HEK293 (cell line): ENCODE data around the gene TDRD3.

Experiments used
- CTCF ChIA-PET: fragments of 350-600 bp; formaldehyde crosslinking; extraction: SDS; loops from one replicate; lab custom pipeline; 2021; ENCODE audit warnings: antibody characterized with exemption; lab: Yijun Ruan, JAX
- POLR2A ChIA-PET: fragments of 300-600 bp; formaldehyde crosslinking; extraction: SDS; loops from one replicate; lab custom pipeline; 2020; ENCODE audit warnings: antibody characterized with exemption, inconsistent platforms; lab: Yijun Ruan, JAX
- H3K27ac ChIP-seq: fragments of 200-500 bp; sonication (Bioruptor generic); 2 replicates; pipeline ENCODE4 v1.5.1; 2014; ENCODE audit warnings: low read depth, low read length, control low read depth, inconsistent platforms; ENCODE audit errors: extremely low read depth
- H3K36me3 ChIP-seq, 2 experiments: fragments of 200-500 bp in 1 of 2; sonication (Bioruptor generic) in 1 of 2; 1 replicate in 1 of 2; 2 replicates in 1 of 2; pipeline ENCODE4 v1.5.1; 2014 to 2017; ENCODE audit warnings: inconsistent platforms in 2 of 2, low read length in 2 of 2; ENCODE audit not compliant: control insufficient read depth in 2 of 2, insufficient read depth in 1 of 2
- H3K4me1 ChIP-seq: fragments of 200-500 bp; sonication (Bioruptor generic); 2 replicates; pipeline ENCODE4 v1.5.1; 2014; ENCODE audit warnings: mild to moderate bottlenecking, low read length, inconsistent platforms; ENCODE audit not compliant: control insufficient read depth, insufficient read depth
- H3K4me3 ChIP-seq: 2 replicates; pipeline ENCODE4 v1.5.1; 2011; ENCODE audit warnings: low read depth, mild to moderate bottlenecking, control low read depth, low read length, moderate library complexity
- H3K9me3 ChIP-seq: fragments of 200-500 bp; sonication (Bioruptor generic); 2 replicates; pipeline ENCODE4 v1.5.1; 2014; ENCODE audit warnings: low read depth, low read length, inconsistent platforms; ENCODE audit not compliant: control insufficient read depth, insufficient read depth
- BCL11A ChIP-seq: fragments of 450-650 bp; formaldehyde crosslinking; IDR thresholded peaks from 2 replicates; pipeline ENCODE4 v1.5.1; 2016; ENCODE audit warnings: low read depth, missing biosample characterization, missing genetic modification characterization
- KLF16 ChIP-seq: fragments of 450-650 bp; formaldehyde crosslinking; IDR thresholded peaks from 2 replicates; pipeline ENCODE4 v1.5.1; 2017; ENCODE audit warnings: missing biosample characterization, missing genetic modification characterization
- PRDM1 ChIP-seq: fragments of 450-650 bp; formaldehyde crosslinking; IDR thresholded peaks from 2 replicates; pipeline ENCODE4; 2016; ENCODE audit warnings: missing biosample characterization, missing genetic modification characterization
- REPIN1 ChIP-seq: fragments of 450-650 bp; formaldehyde crosslinking; IDR thresholded peaks from 2 replicates; pipeline ENCODE4 v1.5.1; 2017; ENCODE audit warnings: missing biosample characterization, missing genetic modification characterization, low read depth
- ZBTB17 ChIP-seq: fragments of 450-650 bp; formaldehyde crosslinking; IDR thresholded peaks from 2 replicates; pipeline ENCODE4 v1.5.1; 2016; ENCODE audit warnings: missing biosample characterization, missing genetic modification characterization
- ZBTB8A ChIP-seq: fragments of 450-650 bp; formaldehyde crosslinking; IDR thresholded peaks from 2 replicates; pipeline ENCODE4 v1.5.1; 2016; ENCODE audit warnings: missing biosample characterization, missing genetic modification characterization
- ZFP41 ChIP-seq: fragments of 450-650 bp; formaldehyde crosslinking; IDR thresholded peaks from 2 replicates; pipeline ENCODE4 v1.5.1; 2016; ENCODE audit warnings: missing biosample characterization, missing genetic modification characterization, borderline replicate concordance
- ZNF133 ChIP-seq: fragments of 450-650 bp; formaldehyde crosslinking; IDR thresholded peaks from 2 replicates; pipeline ENCODE4 v1.5.1; 2016; ENCODE audit warnings: missing biosample characterization, missing genetic modification characterization
- ZNF391 ChIP-seq: fragments of 450-650 bp; formaldehyde crosslinking; IDR thresholded peaks from 2 replicates; pipeline ENCODE4 v1.5.1; 2016; ENCODE audit warnings: low read depth, missing biosample characterization, missing genetic modification characterization, borderline replicate concordance
- ZNF426 ChIP-seq: fragments of 450-650 bp; formaldehyde crosslinking; IDR thresholded peaks from 2 replicates; pipeline ENCODE4 v1.5.1; 2017; ENCODE audit warnings: missing biosample characterization, missing genetic modification characterization, mild to moderate bottlenecking, inconsistent platforms, moderate library complexity
- ZNF48 ChIP-seq: fragments of 450-650 bp; formaldehyde crosslinking; IDR thresholded peaks from 2 replicates; pipeline ENCODE4 v1.5.1; 2016; ENCODE audit warnings: missing biosample characterization, missing genetic modification characterization
- ZNF521 ChIP-seq: fragments of 450-650 bp; formaldehyde crosslinking; IDR thresholded peaks from 2 replicates; pipeline ENCODE4 v1.5.1; 2017; ENCODE audit warnings: missing biosample characterization, mild to moderate bottlenecking, missing genetic modification characterization
- ZNF677 ChIP-seq: fragments of 450-650 bp; IDR thresholded peaks from 2 replicates; pipeline ENCODE4 v1.5.0; 2018; ENCODE audit warnings: missing biosample characterization, mild to moderate bottlenecking, missing genetic modification characterization, moderate library complexity
- ZNF843 ChIP-seq: fragments of 450-650 bp; formaldehyde crosslinking; IDR thresholded peaks from 2 replicates; pipeline ENCODE4 v1.5.1; 2016; ENCODE audit warnings: missing biosample characterization, missing genetic modification characterization
- TF ChIP-seq, protein P1 (sequence below): fragments of 450-650 bp; formaldehyde crosslinking; conservative IDR thresholded peaks from 2 replicates; pipeline ENCODE4 v1.5.1; 2016; ENCODE audit warnings: low read depth, missing biosample characterization, missing genetic modification characterization
- TF ChIP-seq, protein P2 (sequence below): fragments of 450-650 bp; formaldehyde crosslinking; IDR thresholded peaks from 2 replicates; pipeline ENCODE4 v1.5.1; 2016; ENCODE audit warnings: missing biosample characterization, missing genetic modification characterization
- TF ChIP-seq, protein P3 (sequence below): fragments of 450-650 bp; formaldehyde crosslinking; IDR thresholded peaks from 2 replicates; pipeline ENCODE4; 2016; ENCODE audit warnings: missing biosample characterization, missing genetic modification characterization
- TF ChIP-seq, protein P4 (sequence below): fragments of 450-650 bp; formaldehyde crosslinking; IDR thresholded peaks from 2 replicates; pipeline ENCODE4 v1.5.1; 2016; ENCODE audit warnings: missing biosample characterization, missing genetic modification characterization
- TF ChIP-seq, protein P5 (sequence below): fragments of 450-650 bp; formaldehyde crosslinking; IDR thresholded peaks from 2 replicates; pipeline ENCODE4 v1.5.1; 2016; ENCODE audit warnings: missing biosample characterization, missing genetic modification characterization

Gene TDRD3

DNA sequence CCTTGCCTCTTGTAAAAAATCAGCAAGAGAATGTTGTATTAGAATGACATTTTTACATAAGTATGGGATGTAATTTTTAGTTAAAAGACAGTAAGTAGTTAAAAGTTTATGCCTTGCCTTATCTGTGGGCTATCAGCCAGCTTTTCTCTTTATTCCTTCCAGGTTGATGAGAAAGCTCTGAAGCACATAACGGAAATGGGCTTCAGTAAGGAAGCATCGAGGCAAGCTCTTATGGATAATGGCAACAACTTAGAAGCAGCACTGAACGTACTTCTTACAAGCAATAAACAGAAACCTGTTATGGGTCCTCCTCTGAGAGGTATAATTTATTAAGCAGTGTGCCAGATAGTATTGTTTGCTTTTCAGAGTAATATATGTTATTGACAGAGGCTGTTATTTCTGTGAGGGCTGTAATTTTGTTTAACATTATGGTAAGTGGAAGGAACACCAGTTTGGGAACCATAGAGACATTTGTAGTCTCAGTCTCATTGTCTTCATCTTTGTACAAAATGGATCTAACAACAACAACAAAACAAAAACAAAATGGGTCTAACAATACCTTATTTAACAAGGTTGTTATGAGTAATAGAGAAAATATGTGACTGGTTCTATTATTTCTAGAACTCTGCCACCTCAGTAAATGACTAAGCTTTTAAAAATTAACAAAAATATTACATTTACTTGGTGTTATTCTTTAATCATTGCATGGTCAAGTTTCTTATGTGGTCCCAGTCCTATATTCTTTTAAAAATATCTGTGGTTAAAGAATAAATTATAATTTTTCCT, 112.8 kb downstream of the TDRD3 start (continued):
- TF ChIP-seq ZNF677 (tag by site-specific recombination) = no peak

DNA sequence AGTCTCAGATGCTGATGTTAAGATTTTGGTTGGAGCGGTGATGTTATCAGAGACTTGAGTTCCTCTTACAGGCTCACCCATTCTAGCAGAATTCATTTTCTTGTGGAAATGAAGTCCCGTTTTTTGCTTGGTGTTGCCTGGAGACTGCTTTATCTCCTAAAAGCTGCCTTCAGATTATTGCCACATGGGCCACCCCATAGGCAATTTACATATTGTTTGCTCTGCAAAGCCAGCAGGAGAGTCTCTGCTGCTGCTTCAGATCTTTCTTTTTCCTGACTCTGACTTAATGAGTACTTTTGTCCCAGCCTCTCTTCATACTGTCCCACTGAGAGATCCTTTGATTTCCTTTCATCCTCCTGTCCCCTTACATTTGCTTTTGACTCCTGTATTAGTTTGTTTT, 114.6 kb downstream of the TDRD3 start:
- H3K27ac ChIP-seq = no peak overlapping the region
- peaks cover 0 to 7% of the 10 kb centered on the region in 2 experiments; a peak in 1 of 3 replicates for H3K36me3 ChIP-seq
- H3K4me1 ChIP-seq = no peaks in the 10 kb centered on the region
- H3K4me3 ChIP-seq = no peak overlapping the region
- TF ChIP-seq ZNF426 (tag by site-specific recombination) (no peak), BCL11A (tag by site-specific recombination) (no peak), ZNF391 (no peak), ZFP41 (tag by site-specific recombination) (no peak), REPIN1 (tag by site-specific recombination) (no peak), ZBTB8A (tag by site-specific recombination) (no peak), ZBTB17 (tag by site-specific recombination) (no peak), PRDM1 (no peak), ZNF843 (tag by site-specific recombination) (no peak)
- TF ChIP-seq, protein P1, sequence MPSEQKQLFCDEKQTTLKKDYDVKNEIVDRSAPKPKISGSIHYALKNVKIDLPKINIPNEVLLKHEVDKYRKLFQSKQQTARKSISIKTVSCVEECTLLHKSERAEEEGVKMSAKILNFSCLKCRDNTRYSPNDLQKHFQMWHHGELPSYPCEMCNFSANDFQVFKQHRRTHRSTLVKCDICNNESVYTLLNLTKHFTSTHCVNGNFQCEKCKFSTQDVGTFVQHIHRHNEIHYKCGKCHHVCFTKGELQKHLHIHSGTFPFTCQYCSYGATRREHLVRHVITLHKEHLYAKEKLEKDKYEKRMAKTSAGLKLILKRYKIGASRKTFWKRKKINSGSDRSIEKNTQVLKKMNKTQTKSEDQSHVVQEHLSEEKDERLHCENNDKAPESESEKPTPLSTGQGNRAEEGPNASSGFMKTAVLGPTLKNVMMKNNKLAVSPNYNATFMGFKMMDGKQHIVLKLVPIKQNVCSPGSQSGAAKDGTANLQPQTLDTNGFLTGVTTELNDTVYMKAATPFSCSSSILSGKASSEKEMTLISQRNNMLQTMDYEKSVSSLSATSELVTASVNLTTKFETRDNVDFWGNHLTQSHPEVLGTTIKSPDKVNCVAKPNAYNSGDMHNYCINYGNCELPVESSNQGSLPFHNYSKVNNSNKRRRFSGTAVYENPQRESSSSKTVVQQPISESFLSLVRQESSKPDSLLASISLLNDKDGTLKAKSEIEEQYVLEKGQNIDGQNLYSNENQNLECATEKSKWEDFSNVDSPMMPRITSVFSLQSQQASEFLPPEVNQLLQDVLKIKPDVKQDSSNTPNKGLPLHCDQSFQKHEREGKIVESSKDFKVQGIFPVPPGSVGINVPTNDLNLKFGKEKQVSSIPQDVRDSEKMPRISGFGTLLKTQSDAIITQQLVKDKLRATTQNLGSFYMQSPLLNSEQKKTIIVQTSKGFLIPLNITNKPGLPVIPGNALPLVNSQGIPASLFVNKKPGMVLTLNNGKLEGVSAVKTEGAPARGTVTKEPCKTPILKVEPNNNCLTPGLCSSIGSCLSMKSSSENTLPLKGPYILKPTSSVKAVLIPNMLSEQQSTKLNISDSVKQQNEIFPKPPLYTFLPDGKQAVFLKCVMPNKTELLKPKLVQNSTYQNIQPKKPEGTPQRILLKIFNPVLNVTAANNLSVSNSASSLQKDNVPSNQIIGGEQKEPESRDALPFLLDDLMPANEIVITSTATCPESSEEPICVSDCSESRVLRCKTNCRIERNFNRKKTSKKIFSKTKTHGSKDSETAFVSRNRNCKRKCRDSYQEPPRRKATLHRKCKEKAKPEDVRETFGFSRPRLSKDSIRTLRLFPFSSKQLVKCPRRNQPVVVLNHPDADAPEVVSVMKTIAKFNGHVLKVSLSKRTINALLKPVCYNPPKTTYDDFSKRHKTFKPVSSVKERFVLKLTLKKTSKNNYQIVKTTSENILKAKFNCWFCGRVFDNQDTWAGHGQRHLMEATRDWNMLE = no peak
- TF ChIP-seq, protein P2, sequence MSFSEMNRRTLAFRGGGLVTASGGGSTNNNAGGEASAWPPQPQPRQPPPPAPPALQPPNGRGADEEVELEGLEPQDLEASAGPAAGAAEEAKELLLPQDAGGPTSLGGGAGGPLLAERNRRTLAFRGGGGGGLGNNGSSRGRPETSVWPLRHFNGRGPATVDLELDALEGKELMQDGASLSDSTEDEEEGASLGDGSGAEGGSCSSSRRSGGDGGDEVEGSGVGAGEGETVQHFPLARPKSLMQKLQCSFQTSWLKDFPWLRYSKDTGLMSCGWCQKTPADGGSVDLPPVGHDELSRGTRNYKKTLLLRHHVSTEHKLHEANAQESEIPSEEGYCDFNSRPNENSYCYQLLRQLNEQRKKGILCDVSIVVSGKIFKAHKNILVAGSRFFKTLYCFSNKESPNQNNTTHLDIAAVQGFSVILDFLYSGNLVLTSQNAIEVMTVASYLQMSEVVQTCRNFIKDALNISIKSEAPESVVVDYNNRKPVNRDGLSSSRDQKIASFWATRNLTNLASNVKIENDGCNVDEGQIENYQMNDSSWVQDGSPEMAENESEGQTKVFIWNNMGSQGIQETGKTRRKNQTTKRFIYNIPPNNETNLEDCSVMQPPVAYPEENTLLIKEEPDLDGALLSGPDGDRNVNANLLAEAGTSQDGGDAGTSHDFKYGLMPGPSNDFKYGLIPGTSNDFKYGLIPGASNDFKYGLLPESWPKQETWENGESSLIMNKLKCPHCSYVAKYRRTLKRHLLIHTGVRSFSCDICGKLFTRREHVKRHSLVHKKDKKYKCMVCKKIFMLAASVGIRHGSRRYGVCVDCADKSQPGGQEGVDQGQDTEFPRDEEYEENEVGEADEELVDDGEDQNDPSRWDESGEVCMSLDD (tag by site-specific recombination) = no peak
- TF ChIP-seq, protein P3, sequence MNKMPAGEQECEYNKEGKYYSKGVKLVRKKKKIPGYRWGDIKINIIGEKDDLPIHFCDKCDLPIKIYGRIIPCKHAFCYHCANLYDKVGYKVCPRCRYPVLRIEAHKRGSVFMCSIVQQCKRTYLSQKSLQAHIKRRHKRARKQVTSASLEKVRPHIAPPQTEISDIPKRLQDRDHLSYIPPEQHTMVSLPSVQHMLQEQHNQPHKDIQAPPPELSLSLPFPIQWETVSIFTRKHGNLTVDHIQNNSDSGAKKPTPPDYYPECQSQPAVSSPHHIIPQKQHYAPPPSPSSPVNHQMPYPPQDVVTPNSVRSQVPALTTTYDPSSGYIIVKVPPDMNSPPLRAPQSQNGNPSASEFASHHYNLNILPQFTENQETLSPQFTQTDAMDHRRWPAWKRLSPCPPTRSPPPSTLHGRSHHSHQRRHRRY (tag by site-specific recombination) = no peak
- H3K9me3 ChIP-seq = no peaks in the 10 kb centered on the region
- ChIA-PET CTCF (no interaction called here), POLR2A (no interaction called here)

DNA sequence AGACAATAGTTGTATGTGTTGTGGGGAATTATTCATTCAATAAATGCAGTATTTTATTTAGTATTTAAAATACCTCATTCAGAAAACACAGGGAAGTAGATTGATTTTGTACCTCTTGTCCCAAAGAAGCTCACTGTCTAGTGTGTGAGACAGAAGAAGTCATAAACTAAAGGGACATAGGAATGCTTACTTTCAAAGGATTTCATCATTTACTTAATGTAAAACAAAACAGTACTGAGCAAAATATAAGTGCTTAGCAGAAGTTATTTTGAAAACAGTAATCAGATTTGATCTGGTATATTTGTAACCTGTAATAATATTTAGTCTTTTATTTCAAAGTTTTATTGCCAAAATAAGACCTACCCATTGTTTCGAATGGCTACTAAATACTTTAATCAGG, 117.9 kb downstream of the TDRD3 start:
- Histone ChIP-seq H3K4me1 (no peaks in the 10 kb centered on the region), H3K36me3 (peaks cover 0 to 7% of the 10 kb centered on the region in 2 experiments; a peak in 1 of 3 replicates), H3K9me3 (no peaks in the 10 kb centered on the region), H3K4me3 (no peak overlapping the region), H3K27ac (no peak overlapping the region)
- POLR2A ChIA-PET = no interaction called here
- CTCF ChIA-PET = no interaction called here
- TF ChIP-seq KLF16 (tag by site-specific recombination) = no peak
- TF ChIP-seq ZNF426 (tag by site-specific recombination) = no peak
- TF ChIP-seq, protein P4, sequence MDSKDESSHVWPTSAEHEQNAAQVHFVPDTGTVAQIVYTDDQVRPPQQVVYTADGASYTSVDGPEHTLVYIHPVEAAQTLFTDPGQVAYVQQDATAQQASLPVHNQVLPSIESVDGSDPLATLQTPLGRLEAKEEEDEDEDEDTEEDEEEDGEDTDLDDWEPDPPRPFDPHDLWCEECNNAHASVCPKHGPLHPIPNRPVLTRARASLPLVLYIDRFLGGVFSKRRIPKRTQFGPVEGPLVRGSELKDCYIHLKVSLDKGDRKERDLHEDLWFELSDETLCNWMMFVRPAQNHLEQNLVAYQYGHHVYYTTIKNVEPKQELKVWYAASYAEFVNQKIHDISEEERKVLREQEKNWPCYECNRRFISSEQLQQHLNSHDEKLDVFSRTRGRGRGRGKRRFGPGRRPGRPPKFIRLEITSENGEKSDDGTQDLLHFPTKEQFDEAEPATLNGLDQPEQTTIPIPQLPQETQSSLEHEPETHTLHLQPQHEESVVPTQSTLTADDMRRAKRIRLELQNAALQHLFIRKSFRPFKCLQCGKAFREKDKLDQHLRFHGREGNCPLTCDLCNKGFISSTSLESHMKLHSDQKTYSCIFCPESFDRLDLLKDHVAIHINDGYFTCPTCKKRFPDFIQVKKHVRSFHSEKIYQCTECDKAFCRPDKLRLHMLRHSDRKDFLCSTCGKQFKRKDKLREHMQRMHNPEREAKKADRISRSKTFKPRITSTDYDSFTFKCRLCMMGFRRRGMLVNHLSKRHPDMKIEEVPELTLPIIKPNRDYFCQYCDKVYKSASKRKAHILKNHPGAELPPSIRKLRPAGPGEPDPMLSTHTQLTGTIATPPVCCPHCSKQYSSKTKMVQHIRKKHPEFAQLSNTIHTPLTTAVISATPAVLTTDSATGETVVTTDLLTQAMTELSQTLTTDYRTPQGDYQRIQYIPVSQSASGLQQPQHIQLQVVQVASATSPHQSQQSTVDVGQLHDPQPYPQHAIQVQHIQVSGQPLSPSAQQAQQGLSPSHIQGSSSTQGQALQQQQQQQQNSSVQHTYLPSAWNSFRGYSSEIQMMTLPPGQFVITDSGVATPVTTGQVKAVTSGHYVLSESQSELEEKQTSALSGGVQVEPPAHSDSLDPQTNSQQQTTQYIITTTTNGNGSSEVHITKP (tag by site-specific recombination) = no peak
- TF ChIP-seq, protein P5, sequence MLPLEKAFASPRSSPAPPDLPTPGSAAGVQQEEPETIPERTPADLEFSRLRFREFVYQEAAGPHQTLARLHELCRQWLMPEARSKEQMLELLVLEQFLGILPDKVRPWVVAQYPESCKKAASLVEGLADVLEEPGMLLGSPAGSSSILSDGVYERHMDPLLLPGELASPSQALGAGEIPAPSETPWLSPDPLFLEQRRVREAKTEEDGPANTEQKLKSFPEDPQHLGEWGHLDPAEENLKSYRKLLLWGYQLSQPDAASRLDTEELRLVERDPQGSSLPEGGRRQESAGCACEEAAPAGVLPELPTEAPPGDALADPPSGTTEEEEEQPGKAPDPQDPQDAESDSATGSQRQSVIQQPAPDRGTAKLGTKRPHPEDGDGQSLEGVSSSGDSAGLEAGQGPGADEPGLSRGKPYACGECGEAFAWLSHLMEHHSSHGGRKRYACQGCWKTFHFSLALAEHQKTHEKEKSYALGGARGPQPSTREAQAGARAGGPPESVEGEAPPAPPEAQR (tag by site-specific recombination) = no peak
- no peak for TF ChIP-seq ZNF133 (tag by site-specific recombination)
- TF ChIP-seq ZNF521 = no peak
- TF ChIP-seq ZNF48 (tag by site-specific recombination) = no peak
